DMS153 (cell line): Measurements from ENCODE around the gene SLC34A2.

Experiments
- DNase-seq: peaks from one replicate; lab custom pipeline; 2025; lab: John Stamatoyannopoulos, UW

SLC34A2 gene

DNA sequence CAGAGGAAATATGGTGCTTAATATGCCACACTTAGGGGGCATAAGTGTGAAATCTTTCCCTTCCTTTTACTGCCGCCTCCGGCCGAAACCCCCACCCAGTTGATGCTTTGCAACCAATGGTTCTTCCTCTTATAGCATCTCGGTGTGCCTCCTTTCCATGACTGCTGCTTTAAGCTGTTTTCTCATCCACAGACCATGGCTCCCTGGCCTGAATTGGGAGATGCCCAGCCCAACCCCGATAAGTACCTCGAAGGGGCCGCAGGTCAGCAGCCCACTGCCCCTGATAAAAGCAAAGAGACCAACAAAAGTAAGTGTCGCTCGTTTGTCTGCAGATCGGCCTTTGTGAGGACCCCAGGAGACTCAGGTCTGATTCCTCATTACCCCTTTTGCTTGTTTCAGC lies 6.7 kb downstream of the SLC34A2 start:
- DNase-seq = no peak

DNA sequence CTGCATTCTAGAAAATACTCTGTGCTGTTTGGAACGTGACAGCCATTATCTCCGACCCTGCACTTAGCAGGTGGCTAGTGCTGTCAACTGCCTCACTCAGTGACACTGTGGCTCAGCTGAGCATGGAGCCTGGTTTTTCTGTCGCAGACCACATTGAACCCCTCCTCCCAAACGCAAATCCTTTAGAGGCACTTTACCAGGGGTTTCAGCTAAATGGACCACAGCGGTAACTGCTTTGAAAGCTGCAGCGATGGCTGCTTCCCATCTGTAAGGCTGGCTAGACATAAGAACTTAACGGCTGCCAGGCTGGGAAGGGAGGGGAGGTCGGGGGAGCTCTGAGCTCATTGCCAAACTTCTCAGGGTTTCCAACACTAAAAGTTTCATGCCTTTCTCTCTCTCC lies 8.1 kb downstream of the SLC34A2 start:
- no peak for DNase-seq

DNA sequence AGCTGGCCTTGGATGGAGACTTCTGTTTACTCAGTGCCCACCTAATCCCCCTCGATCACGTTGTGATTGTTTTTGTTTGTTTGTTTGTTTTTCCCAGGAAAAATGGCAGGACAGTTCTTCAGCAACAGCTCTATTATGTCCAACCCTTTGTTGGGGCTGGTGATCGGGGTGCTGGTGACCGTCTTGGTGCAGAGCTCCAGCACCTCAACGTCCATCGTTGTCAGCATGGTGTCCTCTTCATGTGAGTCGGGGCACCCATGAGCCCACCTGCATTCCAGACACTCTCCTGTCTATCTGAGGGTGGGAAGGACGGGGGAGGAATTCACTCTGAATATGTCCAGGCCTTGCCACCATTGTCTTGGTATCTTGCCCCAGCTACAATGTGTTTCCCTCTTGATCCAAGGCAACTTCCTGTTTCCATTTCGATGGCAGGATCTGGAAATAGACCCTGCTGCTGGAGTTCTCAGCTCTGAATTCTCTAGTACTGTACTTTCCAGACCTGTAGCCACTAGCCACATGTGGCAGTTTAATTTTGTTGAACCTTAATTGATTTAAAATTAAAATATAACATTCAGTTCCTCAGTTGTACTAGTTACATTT lies 10.5 kb downstream of the SLC34A2 start:
- no peak for DNase-seq

DNA sequence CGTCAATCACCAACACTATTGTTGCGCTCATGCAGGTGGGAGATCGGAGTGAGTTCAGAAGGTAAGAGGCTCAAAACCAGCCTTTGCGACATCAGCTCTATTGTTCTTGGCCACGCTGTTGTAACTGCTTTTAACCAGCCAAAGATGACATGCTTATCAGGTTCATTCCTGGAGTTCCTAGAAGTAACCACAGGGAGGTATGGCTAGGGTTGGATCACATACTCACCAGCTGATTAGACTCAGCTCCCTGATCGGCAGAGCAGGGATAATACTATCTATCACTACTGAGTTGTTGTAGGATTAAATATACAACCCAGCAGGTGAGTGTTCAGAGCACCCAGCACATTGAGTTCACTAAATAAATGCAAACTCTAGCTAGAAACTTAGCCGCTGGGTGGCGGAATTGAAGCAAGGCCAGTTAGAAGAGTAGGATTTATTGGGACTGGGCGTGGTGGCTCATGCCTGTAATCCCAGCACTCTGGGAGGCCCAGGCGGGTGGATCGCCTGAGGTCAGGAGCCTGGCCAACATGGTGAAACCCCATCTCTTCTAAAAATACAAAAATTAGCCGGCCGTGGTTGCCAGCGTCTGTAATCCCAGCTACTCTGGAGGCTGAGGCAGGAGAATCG lies 12.4 kb downstream of the SLC34A2 start:
- DNase-seq = no peak

DNA sequence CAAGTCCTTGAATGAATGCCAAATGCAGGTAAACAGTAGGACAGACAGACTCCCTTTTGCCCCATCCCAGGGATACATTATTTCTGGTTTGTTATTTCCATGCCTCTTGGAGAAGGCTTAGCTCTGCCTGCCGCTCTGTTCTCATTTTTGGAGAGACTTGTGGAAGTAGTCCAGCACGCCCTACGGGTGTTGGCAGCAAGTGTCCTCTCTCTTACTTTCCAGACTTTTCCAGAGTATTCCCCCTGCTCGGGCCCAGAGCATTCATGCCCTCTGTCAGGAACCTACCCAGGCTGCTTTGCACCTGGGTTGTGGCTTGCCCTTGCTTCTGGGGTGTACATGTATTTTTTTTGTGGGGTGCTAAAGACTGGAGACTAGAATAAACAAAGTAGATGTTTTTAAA lies 15.3 kb downstream of the SLC34A2 start:
- no peak for DNase-seq

DNA sequence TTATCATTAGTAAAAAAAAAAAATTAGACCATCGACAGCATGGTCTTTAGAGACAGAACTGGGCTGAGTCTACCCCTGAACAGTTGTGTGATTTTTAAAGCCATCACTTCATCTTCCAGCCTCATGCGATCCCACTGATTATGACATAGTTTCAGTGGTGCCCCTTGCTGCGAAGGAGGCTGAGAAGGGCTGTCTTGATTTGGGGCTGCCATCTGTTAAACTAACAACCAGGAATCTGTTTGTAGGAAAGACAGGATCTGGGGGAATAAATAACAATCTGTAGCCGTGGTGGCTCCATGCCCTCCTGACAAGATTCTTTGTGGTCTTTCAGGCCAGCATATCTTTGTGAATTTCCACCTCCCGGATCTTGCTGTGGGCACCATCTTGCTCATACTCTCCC lies 17.1 kb downstream of the SLC34A2 start:
- no peak for DNase-seq

DNA sequence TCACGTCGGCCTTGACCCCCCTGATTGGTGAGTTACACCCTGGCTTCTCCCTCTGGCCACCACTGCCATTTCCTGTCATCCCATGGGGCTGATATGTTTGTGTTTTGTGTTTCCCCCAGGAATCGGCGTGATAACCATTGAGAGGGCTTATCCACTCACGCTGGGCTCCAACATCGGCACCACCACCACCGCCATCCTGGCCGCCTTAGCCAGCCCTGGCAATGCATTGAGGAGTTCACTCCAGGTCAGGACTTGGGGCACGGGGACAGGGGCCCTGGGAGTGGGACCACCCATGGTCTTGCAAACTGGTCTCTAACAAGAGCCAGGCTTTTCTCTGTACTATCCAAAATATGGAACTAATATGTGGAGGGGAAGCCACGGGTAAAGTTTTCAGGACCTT lies 18.7 kb downstream of the SLC34A2 start:
- DNase-seq = no peak

DNA sequence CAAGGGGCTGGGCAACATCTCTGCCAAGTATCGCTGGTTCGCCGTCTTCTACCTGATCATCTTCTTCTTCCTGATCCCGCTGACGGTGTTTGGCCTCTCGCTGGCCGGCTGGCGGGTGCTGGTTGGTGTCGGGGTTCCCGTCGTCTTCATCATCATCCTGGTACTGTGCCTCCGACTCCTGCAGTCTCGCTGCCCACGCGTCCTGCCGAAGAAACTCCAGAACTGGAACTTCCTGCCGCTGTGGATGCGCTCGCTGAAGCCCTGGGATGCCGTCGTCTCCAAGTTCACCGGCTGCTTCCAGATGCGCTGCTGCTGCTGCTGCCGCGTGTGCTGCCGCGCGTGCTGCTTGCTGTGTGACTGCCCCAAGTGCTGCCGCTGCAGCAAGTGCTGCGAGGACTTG lies 20.6 kb downstream of the SLC34A2 start:
- no peak for DNase-seq

DNA sequence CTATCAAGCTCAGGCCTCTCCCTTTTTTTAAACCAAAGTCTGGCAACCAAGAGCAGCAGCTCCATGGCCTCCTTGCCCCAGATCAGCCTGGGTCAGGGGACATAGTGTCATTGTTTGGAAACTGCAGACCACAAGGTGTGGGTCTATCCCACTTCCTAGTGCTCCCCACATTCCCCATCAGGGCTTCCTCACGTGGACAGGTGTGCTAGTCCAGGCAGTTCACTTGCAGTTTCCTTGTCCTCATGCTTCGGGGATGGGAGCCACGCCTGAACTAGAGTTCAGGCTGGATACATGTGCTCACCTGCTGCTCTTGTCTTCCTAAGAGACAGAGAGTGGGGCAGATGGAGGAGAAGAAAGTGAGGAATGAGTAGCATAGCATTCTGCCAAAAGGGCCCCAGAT lies 21.5 kb downstream of the SLC34A2 start:
- no peak for DNase-seq

DNA sequence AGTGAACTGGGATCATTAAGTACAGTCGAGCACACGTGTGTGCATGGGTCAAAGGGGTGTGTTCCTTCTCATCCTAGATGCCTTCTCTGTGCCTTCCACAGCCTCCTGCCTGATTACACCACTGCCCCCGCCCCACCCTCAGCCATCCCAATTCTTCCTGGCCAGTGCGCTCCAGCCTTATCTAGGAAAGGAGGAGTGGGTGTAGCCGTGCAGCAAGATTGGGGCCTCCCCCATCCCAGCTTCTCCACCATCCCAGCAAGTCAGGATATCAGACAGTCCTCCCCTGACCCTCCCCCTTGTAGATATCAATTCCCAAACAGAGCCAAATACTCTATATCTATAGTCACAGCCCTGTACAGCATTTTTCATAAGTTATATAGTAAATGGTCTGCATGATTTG lies 22.3 kb downstream of the SLC34A2 start:
- DNase-seq = no peak

DNA sequence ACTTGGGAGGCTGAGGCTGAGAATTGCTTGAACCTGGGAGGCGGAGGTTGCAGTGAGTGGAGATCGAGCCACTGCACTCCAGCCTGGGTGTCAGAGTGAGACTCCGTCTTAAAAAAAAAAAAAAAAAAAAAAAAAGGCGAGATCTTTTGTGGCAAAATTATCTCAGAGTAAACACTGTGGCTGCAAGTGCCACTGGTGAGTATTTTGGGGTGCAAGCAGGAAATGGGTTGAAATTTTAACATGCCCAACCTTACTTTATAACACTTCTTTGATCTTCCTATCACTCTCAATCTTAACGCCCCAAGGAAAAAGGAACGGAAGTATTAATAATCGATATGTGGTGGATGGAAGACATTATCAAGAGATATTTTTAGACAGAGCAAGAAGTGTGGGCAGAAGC lies 32.1 kb downstream of the SLC34A2 start:
- DNase-seq = no peak

DNA sequence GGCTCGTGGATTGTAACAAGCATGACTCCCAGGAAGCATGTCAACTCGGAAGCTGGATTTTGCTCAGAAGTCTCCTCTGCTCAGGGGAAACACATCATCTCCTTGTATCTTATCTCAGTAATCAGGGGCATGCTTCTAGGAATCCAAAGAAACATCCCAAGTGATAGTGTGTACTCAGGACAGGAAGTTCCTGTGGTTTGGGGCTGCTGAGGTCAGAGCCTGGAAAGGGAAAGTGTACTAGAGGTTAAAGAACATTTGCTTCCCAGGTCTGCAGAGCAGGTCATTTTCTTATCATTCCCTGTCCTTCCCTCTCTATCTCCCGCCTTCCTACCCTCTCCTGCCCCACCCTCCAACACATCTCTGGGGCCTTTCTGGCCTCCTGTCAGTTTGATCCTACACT lies 38.8 kb downstream of the SLC34A2 start:
- DNase-seq = no peak

DNA sequence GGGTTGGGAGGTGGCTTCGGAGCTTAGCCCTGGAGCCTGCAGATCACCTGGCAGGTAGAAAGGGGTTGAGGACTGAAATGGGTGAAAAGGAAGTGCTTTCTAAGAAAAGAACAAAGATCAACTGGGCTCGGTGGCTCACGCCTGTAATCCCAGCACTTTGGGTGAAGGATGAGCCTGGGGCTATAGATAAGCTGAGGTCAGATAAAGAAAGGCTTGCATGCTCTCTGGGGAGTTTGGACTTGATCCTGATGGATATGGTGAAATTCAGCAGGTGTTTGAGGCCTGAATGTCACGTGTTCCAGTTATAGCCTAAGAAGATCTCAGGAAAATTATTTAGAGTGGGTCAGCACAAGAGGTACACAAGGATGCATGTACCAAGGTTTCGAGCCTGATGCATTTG lies 40.8 kb downstream of the SLC34A2 start:
- no peak for DNase-seq

DNA sequence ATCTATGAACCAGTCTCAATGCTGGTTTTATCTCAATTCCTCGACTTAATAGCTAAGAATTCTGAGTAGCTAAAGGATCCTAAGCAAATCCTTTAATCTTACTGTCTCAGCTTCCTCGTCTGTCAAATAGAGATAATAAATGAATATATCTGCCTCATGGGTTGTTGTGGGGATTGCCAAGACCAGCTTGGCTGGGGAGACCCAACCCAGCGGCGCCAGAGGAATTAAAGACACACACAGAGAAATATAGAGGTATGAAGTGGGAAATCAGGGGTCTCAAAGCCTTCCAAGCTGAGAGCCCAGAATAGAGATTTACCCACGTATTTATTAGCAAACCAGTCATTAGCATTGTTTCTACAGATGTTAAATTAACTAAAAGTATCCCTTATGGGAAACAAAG lies 41.9 kb downstream of the SLC34A2 start:
- DNase-seq = no peak

DNA sequence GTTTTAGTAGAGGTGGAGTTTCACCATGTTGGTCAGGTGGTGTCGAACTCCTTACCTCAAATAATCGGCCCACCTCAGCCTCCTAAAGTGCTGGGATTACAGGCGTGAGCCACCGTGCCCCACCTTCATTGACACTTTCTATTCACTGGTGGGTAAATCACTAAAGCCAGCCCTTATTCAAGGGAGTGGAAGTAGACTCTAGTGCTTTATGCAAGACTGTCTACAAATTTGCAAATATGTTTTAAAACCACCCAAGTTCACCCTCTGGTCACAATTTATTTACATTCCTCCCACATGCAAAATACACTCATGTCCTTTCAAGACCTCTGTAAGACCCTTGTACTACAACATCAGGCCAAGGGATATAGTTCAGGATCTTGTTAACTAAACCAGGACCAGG lies 45.0 kb downstream of the SLC34A2 start:
- DNase-seq = no peak

DNA sequence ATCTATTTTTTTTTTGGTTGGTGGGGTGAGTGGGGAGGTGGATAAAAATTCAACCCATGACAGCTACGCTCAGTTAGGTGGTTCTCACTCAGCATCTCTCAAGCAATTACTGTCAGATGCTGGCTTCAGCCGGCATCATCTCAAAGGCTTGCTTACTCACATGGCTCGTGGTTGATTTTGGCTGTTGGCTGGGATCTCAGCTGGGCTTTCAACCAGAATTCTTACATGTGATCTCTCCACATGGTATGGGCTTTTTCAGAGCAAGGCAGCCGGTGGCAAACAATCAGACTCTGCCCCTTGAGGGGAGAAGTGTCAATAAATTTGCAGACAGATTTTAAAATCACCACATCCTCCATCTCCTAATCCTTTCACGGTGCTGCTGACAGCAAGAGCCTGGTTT lies 47.2 kb downstream of the SLC34A2 start:
- no peak for DNase-seq

DNA sequence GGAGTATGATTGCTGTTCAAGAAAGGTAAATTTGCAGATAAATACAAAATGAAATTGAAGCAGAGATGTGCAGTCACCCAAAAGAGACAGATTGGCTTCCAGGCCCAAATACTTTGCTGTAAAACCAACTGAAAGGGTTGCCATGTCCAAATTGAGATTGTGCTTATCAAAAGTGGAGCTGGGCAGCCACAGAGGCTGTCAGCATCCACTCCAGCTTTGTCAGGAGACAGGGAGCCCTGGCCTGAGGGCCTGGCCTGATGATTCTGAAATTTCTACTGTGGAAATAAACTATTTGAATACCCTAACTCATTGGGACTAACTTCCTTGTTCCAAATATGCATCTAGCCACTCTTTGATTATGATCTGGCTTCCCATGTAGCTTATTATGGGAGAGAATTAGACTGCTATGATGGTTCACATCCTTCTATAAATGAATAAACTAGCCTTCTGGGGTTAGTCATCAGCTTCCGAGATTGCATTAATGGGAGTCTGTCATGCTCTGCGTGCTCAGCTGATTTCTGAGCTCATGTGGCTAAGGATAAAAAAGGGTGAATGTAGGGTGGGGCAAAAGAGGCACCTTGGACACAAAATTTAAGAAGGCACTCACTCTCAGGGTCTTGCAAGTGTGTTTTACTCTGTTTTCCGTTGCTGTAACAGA lies 48.2 kb downstream of the SLC34A2 start:
- no peak for DNase-seq

DNA sequence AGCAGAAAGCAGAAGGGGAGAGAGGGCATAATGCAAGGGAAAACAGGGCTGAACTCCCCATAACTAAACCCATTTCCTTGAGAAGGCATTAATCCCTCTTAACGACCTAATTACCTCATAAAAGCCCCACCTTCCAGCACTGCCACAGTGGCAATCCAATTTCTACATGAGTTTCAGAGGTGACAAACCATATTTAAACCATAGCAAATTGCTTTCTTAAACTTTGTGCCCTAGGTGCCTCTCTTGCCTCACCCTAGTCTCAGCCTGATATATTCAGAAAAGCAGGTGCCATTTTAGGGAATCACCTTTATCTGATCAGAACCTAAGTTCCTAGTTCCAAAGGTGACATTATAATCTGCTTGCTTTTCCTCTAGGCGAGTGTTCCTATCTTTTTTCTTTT lies 48.9 kb downstream of the SLC34A2 start:
- no peak for DNase-seq

DNA sequence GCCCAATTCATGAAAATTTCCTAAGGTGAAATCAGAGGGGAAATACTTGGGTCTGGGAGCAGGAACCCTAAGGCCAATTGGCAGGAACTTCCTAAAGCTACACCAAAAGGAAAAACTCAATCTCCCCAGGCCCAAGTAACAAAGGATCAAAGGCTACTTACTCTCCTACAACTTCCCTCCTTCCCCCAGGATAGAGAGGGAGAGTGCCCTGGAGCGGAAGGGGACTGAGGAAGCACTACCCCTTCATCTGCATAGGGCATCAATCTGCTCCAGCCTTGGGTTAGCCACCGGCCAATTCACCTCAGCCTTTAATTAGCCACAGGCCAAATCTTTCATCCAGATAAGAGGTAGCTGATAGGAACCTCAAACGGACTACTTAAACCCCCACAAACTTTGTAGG lies 55.0 kb downstream of the SLC34A2 start:
- DNase-seq = no peak

DNA sequence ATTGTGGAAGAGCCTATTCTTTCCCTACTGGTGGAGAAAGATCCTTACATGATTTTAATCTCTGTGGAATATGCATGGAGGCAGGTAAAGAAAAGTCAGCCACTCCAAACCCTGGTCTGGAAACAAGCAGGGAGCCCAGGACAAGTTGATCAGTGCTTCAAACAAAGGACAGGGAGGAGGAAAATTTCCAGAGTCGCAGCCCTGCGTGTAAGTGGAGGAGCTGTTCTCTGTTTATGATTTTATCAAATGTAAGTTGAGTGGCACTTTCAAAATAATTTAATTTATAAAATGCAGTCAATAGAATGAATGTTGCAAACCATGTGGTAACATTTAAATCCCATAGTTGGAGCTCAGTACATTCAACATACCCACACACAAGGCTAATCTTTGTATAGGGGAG lies 57.0 kb downstream of the SLC34A2 start:
- no peak for DNase-seq

DNA sequence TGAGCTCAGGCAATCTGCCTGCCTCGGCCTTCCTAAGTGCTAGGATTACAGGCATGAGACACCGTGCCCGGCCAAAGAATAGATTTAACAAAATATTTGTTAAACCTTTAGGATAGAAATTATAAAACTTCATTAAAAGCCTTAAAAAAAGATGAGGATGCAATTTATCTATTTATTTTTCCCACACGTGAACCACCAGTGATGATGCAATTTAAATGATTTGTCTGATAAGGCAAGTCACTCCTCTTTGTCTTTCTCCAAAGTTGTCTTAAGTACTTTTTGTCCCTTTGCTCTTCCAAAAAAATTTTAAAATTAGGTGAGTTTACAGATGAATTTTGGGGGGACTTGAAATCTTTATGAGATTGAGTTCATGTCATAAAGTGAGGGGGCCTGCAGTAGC lies 58.2 kb downstream of the SLC34A2 start:
- no peak for DNase-seq

DNA sequence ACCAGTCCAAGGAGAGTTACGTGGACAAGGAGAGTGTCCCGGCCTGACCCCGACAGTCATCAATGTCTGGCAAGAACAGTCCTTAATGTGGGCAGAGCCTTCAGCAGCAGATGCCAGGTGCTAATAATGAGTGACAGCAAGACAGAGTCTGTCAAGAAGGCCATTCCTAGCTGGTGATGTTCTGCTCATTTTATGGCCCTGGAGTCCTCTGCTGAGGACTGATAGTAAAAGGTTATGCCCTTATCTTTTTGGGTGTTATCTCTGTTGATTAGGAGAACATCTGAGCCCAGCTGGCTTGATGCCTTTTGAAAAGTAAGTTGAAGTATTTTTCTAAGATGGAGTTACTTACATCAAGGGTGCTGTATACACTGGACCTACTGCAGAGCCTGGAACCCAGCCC lies 67.3 kb downstream of the SLC34A2 start:
- DNase-seq = no peak

DNA sequence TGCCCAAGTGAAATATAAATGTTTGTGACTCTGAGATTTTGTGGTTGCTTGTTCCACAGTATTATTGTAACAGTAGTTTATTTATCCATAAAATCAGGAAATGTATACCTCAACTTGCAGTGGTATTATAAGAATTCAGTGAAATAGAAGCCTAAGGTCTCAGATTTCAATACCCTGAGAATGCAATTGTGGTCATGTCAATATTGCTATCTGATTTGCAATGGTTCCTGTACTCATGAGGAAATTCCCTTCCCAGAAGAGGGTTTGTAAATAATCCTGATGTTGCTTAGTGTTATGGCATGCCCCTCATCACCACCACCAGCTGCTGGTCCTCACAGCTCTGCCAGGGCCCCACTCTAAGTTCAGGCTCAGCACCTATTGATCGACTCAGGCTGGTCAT lies 67.8 kb downstream of the SLC34A2 start:
- DNase-seq = no peak

DNA sequence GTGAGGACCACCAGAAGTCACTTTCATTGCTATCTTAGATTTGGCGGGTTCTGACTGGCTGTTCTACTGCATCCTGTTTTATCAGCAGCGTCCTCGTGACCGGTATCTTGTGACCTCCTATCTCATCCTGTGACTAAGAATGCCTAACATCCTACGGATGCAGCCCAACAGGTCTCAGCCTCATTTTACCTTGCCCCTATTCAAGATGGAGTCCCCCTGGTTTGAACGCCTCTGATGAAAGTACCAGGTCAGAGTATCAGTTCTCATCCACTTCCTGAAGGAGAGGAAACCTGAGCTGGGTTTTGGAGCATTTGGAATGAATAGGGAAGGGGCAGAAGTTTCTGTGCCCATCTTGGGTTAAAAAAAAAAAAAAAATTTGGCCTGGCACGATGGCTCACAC lies 70.2 kb downstream of the SLC34A2 start:
- no peak for DNase-seq
